BLaER1 (cell line): ENCODE data around the gene MOV10L1.

ENCODE experiments used
- H3K27ac ChIP-seq: shearing (Covaris generic); formaldehyde crosslinking; 2 replicates; pipeline ENCODE4 v1.8.1; 2022
- H3K27me3 ChIP-seq: shearing (Covaris generic); formaldehyde crosslinking; 2 replicates; pipeline ENCODE4 v1.8.1; 2022
- H3K36me3 ChIP-seq: shearing (Covaris generic); formaldehyde crosslinking; 2 replicates; pipeline ENCODE4 v1.8.1; 2022
- H3K4me1 ChIP-seq: shearing (Covaris generic); formaldehyde crosslinking; 2 replicates; pipeline ENCODE4 v1.8.1; 2022
- H3K4me2 ChIP-seq: shearing (Covaris generic); formaldehyde crosslinking; 2 replicates; pipeline ENCODE4 v1.8.1; 2022
- H3K4me3 ChIP-seq: shearing (Covaris generic); formaldehyde crosslinking; 2 replicates; pipeline ENCODE4 v1.8.1; 2022
- H3K9ac ChIP-seq: shearing (Covaris generic); formaldehyde crosslinking; 2 replicates; pipeline ENCODE4 v1.8.1; 2022
- H3K9me3 ChIP-seq: shearing (Covaris generic); formaldehyde crosslinking; 2 replicates; pipeline ENCODE4 v1.8.1; 2022
- H4K20me1 ChIP-seq: shearing (Covaris generic); formaldehyde crosslinking; 2 replicates; pipeline ENCODE4 v1.8.1; 2022
- Cebpa-rat ChIP-seq: shearing (Covaris generic); IDR thresholded peaks from 2 replicates; pipeline ENCODE4 v1.8.1; 2022

Gene MOV10L1

DNA sequence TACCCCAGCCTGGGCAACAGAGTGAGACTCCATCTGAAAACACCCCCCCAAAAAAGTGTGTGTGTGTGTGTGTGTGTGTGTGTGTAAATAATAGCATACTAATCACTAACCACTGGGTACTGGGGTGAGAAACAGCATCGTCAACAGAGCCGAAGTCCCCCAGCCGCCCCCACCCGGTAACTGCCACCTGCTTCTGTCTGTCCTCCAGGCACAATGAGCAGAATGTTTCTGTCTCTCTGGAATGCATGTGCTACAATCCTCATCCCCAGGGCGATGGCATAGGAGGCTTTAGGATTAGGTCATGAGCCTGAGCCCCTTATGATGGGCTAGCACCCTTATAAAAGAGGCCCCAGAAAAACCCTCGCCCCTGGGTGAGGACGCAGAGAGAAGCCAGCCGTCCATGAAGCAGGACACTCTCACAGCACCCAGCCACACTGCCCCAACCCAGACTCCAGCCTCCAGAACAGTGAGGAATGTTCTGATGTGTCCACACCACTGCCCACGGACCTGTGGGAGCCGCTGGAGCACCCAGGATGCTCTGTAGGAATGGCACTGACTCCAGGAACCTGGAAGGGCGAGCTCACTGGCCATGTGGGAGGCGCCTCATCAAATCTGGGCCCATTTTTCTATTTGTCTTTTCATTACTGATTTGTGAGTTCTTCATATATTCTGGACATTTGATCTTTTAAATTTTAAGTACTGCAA is 41.6 kb upstream of the MOV10L1 start:
- Histone ChIP-seq H3K9ac (no peak overlapping the region), H3K27me3 (no peaks in the 10 kb centered on the region), H3K4me2 (no peak overlapping the region), H3K36me3 (no peaks in the 10 kb centered on the region), H3K27ac (no peak overlapping the region), H3K9me3 (peaks cover 14% of the 10 kb centered on the region), H3K4me1 (peaks cover 17% of the 10 kb centered on the region), H3K4me3 (no peak overlapping the region), H4K20me1 (no peaks in the 10 kb centered on the region)
- no peak for TF ChIP-seq Cebpa-rat

DNA sequence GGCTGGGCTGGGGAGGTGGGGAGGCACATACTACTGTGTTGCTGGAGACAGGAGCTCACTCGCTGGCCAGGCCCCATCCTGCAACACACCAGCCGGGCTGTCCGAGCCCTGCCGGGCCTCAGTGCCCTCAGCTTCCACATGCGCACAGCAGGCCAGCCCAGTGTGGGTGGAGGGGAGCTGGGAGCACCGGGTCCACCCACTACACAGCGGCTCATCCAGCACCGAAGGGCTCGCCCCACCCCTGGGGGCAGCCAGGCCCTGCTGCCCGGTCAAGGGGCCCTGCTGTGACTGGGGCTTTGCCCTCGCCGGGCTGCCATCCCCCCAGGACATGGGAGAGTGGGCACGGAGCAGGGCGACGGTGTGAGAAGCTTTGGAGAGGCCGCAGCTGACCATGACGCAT is 41.0 kb upstream of the MOV10L1 start:
- Histone ChIP-seq H3K9ac (no peak overlapping the region), H3K4me1 (peaks cover 17% of the 10 kb centered on the region), H4K20me1 (no peaks in the 10 kb centered on the region), H3K36me3 (no peaks in the 10 kb centered on the region), H3K9me3 (peaks cover 14% of the 10 kb centered on the region), H3K4me3 (no peak overlapping the region), H3K27me3 (no peaks in the 10 kb centered on the region), H3K27ac (no peak overlapping the region), H3K4me2 (no peak overlapping the region)
- TF ChIP-seq Cebpa-rat = no peak

DNA sequence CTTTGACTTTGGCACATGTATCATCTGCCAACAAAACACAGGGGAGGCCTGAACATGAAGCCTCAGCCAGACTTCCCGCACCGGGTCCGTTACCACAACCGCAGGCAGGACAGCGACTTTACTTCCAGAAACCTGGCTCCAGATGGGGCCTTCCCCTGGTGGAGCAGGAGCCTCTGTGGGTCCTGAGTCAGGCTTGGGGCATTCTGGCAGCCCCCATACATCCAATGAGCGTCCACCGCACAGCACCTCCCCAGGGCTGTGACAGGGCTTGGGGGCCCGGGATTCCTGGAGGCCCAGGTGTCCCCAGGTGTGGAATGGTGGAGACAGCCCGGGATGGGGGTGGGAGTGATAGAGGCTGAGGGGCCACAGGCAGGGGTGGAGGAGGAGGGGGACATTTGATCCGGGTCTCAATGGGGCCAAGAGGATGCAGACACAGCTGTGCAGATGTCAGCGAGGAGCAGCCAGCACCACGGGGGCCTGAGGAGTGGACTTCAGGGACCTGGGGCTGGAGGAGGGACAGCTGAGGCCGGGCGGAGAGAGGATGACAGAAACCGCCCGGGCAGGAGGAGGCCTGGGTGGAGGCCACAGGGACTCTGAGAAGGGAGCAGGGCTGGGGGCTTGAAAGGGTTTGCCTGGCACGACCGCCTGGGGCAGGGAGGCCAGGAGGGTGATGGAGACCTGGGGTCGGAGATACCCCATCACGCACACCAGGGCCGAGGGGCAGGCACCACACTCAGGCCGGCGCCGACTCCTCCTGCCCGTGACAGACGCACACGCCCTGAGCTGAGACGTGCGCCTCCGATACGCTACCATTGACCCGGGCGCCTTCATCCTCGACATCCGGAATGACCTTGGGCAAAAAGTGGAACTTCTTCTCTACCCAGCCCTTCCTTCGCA is 40.3 kb upstream of the MOV10L1 start:
- peaks cover 16% of the 10 kb centered on the region for H3K4me1 ChIP-seq
- peaks cover 17% of the 10 kb centered on the region for H3K9me3 ChIP-seq
- no peak overlapping the region for H3K27ac ChIP-seq
- no peaks in the 10 kb centered on the region for H4K20me1 ChIP-seq
- TF ChIP-seq Cebpa-rat = no peak
- no peaks in the 10 kb centered on the region for H3K27me3 ChIP-seq
- no peak overlapping the region for H3K9ac ChIP-seq
- H3K4me3 ChIP-seq = no peak overlapping the region
- no peaks in the 10 kb centered on the region for H3K36me3 ChIP-seq
- H3K4me2 ChIP-seq = no peak overlapping the region

DNA sequence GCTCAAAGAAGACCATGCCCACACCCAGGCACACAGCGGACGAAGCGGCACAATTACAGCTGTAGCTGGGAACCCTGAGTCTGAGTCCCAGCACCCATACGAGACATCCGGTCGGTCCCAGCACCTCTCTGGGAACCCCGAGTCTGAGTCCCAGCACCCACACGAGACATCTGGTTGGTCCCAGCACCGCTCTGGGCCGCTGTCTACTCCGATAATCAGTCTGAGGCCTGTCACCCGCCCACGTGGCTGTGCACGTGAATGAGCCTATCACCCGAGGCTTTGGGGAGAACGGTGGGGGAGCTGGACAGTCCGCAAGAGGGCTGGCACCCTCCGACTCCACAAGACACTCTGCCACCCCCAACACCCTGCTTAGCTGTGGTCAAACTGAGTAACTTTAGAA is 37.9 kb upstream of the MOV10L1 start:
- H3K27me3 ChIP-seq = no peaks in the 10 kb centered on the region
- H3K4me3 ChIP-seq = no peak overlapping the region
- TF ChIP-seq Cebpa-rat = no peak

DNA sequence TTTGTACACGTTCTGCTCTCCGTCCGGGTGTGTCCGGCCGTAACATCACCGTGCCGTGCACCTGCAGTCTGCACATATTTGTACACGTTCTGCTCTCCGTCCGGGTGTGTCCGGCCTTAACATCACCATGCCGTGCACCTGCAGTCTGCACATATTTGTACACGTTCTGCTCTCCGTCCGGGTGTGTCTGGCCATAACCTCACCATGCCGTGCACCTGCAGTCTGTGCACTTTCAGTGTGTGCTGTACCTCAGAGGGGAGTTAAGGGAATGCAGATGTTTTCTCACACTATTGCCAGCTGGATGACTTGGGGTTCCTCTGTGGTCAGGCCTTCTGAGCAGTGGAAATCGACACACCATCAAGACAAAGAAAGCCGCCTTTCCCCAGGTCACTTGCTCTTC is 35.9 kb upstream of the MOV10L1 start:
- peaks cover 20% of the 10 kb centered on the region for H3K4me1 ChIP-seq
- H4K20me1 ChIP-seq = no peaks in the 10 kb centered on the region
- H3K27ac ChIP-seq = no peak overlapping the region
- H3K36me3 ChIP-seq = no peaks in the 10 kb centered on the region
- no peak overlapping the region for H3K4me3 ChIP-seq
- TF ChIP-seq Cebpa-rat = no peak
- peak overlapping the region; percentile 19 for H3K4me2 ChIP-seq
- peaks cover 17% of the 10 kb centered on the region for H3K9me3 ChIP-seq
- H3K9ac ChIP-seq = no peak overlapping the region
- no peaks in the 10 kb centered on the region for H3K27me3 ChIP-seq

More for the DNA sequence above, 37.9 kb upstream of the MOV10L1 start:
- H3K36me3 ChIP-seq = no peaks in the 10 kb centered on the region
- H3K9ac ChIP-seq = no peak overlapping the region
- H3K9me3 ChIP-seq = peaks cover 17% of the 10 kb centered on the region
- H4K20me1 ChIP-seq = no peaks in the 10 kb centered on the region
- H3K4me2 ChIP-seq = no peak overlapping the region
- no peak overlapping the region for H3K27ac ChIP-seq
- H3K4me1 ChIP-seq = peaks cover 15% of the 10 kb centered on the region

DNA sequence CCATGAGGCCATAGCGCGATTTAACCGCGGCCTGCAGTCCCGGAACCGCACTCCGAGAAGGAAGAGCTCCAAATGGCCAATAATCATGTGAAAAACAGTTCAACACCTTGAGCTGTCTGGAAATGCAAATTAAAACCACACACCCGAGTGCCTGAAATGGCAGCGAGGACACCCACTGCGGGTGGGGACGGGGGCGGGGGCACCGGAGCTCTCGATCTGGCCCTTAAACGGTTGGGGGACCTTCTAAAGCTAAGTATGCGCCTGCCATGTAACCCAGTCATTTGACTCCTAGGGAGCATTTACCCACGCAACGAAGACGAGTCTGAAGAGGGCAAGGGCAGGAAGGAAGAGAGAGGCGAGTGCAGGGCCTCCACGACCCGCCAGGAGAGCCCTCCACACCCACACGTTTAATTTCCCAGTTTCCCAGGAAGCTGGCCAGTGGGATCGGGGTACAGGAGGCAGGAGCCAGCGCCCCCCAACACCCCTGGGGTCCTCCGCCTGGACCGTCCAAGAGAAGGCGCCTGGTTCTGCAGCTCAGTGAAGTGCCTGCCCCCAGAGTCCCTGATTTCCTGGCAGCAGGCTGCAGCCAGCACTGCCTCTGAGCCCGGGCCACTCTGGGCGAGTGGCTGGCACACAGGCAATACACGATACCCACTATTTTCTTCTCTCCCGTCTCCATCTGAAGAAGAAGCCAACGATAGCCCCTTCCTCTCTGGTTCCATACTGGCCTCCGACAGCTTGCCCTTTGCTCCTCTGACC is 33.4 kb upstream of the MOV10L1 start:
- Histone ChIP-seq H3K9ac (no peak overlapping the region), H3K36me3 (no peaks in the 10 kb centered on the region), H3K4me1 (peaks cover 46% of the 10 kb centered on the region), H3K4me3 (no peak overlapping the region), H3K4me2 (peak overlapping the region; percentile 36), H3K27ac (no peak overlapping the region), H4K20me1 (no peaks in the 10 kb centered on the region), H3K9me3 (peaks cover 17% of the 10 kb centered on the region), H3K27me3 (no peaks in the 10 kb centered on the region)
- TF ChIP-seq Cebpa-rat = no peak

DNA sequence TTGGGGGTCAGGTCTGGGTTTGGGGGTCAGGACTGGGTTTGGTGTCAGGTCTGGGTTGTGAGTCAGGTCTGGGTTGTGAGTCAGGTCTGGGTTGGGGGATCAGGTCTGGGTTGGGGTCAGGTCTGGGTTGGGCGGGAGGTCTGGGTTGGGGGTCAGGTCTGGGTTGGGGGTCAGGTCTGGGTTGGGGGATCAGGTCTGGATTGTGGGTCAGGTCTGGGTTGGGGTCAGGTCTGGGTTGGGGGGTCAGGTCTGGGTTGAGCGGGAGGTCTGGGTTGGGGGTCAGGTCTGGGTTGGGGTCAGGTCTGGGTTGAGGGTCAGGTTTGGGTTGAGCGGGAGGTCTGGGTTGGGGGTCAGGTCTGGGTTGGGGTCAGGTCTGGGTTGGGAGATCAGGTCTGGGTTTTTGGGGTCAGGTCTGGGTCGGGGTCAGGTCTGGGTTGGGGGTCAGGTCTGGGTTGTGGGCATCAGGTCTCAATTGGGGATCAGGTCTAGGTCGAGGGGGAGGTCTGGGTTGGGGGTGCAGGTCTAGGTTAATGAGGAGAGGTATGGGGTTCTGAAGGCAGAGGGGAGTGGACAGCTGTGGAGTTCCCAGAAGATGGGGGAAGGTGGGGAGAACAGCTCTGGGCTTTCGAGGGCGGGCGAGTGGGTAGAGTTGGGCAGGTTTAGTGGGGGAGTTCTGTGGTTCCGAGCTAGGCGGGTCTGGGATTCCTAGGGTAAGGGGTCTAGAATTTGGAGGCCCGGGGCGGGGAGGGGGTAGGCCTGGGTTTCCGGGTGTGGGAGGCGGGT is 32.3 kb upstream of the MOV10L1 start:
- Histone ChIP-seq H3K9ac (no peak overlapping the region), H3K27ac (no peak overlapping the region), H3K4me2 (no peak overlapping the region), H4K20me1 (no peaks in the 10 kb centered on the region), H3K27me3 (no peaks in the 10 kb centered on the region), H3K9me3 (peaks cover 13% of the 10 kb centered on the region; the same call in 1 of the 2 replicates), H3K4me1 (peaks cover 52% of the 10 kb centered on the region), H3K4me3 (no peak overlapping the region), H3K36me3 (no peaks in the 10 kb centered on the region)
- no peak for TF ChIP-seq Cebpa-rat

DNA sequence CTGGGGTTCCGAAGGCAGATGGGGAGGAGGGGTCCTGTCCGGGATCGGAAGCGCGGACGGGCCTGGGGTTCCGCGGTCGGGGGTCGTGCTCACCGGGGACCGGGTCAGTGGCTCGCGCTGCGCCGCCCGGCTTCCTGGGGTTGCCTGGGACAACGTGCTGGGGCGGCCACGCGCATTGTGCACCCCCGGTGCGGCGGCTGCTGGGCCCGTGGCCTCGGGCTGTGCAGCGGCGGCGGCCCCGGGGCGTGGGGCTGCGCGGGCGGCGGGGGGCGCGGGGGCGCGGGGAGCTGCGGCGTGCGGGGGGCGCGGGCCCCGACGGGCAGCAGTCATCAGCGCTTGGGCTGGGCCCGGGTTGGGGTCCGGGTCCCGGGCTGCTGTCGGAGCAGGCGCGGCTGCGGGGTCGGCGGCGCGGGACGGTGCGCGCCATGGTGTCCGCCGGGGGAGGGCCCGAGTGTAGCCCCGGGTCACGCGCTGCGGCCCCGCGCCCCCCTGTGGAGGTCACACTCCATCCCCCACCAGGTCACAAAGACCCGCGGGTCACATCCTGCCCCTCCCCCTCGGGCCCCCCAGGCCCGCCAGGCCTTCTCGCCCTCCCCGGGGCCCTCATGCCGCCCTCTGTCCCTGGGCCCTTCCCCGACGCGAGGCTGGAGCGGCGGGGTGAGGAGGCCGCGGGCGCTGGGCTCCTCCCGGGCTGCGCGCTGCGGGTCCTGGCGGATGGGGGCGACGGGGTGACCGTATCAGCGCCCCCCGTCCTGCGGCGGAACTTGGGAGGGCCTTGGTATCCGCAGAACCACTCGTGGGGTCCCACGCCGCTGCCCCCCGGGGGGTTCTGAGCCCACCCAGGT is 31.5 kb upstream of the MOV10L1 start, which contains the start of gene TTLL8:
TSS of gene TTLL8 (minus strand) at position 238 of the 845 bp plus-strand sequence.
- Histone ChIP-seq H3K27me3 (no peaks in the 10 kb centered on the region), H3K4me2 (peak within 1 kb of the TSS; percentile 82), H3K9me3 (peaks cover 9% of the 10 kb centered on the region; the same call in 1 of the 2 replicates), H3K36me3 (no peaks in the 10 kb centered on the region), H3K9ac (no peak within 1 kb of the TSS), H4K20me1 (no peaks in the 10 kb centered on the region), H3K27ac (no peak within 1 kb of the TSS), H3K4me1 (peaks cover 52% of the 10 kb centered on the region), H3K4me3 (no peak within 1 kb of the TSS)
- TF ChIP-seq Cebpa-rat = no peak
